Activated CD4-positive, alpha-beta T cell treated with anti-CD3 and anti-CD28 coated beads for 1 hour (primary cell): ENCODE data around the gene SH3PXD2A.

Source experiments
- DNase-seq: peaks from one replicate; pipeline ENCODE4 v3.0.0-alpha.2; 2020

SH3PXD2A gene

DNA sequence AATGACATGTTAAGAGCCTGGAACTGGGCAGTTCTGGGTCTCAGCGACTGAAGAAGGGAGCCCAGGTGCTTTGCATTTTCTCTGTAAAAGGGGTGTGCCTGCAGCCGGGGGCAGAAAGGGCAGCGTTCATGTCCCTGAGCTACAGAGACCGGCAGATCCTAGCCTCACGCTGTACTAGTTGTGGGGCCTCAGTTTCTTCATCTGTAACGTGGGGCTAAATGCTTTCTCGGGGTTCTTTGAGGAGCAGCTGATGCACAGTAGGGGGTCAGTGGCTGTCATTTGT, 282.2 kb downstream of the SH3PXD2A start:
- DNase-seq, result no peak

DNA sequence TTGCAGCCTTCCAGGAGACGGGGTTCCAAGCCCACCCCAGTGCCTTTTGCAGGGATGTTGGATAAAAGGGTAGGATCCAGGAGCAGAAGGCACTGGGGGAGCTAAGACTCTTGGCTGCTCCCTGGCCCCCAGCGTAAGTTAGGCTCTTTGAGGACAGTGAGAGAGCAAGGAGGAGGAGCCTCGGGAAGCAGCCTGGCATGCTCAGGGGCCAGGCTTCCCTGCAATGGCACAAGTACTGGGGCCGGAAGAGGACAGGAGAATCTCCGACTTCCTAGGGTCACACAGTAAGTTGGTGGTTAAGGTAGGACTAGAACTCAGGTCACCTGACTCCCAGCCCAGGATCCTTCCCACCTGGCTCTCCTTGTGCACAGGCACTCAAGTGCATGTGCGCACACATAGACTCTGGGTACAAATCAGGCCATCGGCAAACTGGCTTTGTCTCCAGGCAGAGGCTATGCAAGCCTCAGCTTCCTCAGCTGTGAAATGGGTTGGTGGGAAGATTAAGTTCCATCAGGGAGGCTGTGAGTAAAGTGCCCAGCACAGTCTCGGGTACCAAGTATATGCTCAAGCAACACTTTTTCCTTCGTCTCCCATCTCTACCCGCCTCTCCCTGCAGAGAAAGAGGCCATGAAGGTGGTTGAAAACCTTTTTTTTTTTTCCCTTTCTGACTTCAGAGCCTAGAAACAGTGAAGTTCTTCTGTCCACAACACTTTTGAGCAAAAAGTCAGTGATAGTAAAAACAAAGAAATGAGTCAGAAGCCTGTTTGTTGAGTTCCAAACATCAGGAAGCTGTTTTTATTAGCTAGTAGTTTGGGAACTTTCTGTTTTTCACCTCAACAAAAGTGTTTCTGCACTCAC, 282.8 kb downstream of the SH3PXD2A start:
- no peak for DNase-seq

DNA sequence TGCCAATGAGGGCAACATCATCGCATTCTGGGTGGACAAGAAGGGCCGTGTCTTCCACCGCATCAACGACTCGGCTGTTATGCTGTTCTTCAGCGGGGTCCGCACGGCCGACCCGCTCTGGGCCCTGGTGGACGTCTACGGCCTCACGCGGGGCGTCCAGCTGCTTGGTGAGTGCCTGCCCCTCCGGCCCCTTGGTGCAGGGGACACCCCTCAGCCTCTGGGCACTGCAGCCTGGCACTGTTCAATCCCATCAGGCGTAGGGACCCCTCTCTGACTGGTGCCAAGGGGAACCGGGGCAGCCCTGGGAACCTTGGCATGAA, 283.8 kb downstream of the SH3PXD2A start:
- no peak for DNase-seq

DNA sequence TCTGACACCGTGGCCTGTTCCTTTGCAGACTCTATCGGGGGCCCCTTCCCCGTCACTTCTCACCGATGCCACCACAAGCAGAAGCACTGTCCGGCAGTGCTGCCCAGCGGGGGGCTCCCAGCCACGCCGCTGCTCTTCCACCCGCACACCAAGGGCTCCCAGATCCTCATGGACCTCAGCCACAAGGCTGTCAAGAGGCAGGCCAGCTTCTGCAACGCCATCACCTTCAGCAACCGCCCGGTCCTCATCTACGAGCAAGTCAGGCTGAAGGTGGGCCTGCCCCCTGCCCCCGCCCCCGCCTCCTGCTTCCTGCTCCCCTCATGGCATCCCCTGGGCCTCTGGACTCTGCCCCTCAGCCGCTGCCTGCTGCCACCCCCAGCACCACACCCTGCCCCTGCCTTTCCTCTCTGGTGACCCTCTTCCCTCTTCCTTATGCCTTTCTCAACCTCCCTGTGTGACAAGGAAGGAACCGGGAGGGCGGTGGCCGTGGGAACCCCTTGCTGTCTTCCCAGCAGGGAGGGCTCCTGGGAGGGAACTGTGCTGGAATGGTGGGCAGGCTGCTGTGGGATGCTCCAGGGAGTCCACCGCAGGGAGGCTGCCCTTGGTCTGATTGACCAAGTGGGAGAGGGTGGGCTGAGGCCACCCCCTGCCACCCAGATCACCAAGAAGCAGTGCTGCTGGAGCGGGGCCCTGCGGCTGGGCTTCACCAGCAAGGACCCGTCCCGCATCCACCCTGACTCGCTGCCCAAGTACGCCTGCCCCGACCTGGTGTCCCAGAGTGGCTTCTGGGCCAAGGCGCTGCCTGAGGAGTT, 284.3 kb downstream of the SH3PXD2A start:
- no peak for DNase-seq

DNA sequence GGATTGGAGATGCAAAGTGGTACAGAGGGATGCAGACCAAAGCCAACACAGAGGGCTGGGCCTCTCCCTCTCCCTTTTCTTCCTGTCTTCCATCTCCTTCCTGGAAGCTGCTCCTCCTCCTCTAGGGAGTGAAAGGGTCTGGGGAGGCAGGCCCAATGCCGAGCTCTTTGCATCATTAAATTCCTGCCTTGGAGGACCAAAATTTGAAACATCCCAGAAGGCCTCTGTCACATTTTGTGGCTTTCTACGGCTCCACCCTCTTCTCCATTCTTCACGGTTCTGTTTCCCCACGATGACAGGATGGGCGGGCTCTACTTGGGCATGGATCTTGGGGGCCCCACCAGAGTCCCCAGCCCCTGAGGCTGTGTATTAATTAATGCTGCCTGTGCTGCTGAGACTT, 285.5 kb downstream of the SH3PXD2A start:
- DNase-seq, result no peak

DNA sequence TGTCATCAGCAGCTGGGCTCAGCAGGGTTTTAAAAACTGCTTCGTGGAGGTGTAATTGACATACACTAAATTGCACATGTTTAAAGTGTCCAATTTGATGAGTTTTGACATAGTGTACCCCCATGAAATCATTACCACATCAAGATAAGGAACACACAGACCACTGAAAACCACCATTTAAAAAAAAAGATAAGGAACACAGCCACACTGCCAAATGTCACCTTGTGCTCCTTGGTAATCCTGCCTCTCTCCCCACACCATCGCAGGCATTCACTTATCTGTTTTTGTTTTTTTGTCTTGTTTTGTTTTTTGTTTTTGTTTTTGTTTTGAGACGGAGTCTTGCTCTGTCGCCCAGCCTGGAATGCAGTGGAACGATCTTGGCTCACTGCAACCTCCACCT, 286.9 kb downstream of the SH3PXD2A start:
- DNase-seq, result no peak

DNA sequence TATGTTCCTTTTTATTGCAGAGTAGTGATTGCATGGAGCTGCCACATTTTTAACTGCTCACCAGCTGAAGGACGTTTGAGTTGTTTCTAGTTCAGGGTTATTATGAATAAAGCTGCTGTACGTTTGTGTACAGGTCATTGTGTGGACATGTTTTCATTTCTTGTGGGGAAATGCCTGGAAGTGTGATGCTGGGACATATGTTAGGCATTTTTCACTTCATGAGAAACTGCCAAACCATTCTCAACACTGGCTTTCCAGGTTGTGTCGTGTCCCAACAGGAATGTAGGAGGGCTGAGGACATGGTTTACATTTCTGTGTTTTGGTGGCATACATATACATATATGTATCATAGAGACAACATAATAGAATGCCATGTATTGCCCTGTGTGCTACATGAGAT, 288.8 kb downstream of the SH3PXD2A start:
- DNase-seq, result no peak

DNA sequence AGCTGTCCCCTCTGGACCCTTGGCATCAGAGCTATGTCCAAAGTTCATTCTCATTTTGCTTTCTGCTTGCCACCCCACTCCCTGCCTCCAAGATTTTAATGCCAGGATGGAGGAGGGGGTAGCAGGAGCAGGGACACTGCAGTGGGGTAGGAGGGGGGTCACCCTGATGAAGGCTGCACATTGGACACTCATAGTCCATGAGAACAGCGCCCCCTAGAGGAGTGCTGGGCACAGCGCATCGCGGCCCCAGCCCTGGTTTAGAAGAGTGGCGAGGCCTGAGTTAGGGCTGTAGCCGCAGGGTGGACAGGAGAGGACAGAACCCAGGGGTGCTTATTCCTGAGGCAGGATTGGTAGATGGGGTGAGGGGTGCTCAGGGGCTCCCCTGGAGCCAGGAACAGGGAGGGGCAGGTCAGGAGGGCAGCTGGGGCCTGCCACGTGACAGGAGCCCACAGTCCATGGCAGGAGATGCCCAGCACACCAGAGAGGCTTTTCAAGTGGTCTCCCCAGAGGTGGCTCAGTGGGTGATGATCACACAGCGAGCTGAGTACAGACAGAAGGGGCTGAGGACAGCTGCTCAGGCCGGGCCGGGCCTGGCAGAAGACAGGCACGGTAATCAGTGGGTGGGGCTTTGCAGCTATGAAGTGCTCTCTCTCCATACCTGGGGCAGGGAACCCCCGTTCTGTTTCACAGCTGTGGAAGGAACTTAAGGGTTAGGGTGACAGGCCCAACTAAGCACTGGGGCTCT, 290.4 kb downstream of the SH3PXD2A start:
- DNase-seq, result no peak

DNA sequence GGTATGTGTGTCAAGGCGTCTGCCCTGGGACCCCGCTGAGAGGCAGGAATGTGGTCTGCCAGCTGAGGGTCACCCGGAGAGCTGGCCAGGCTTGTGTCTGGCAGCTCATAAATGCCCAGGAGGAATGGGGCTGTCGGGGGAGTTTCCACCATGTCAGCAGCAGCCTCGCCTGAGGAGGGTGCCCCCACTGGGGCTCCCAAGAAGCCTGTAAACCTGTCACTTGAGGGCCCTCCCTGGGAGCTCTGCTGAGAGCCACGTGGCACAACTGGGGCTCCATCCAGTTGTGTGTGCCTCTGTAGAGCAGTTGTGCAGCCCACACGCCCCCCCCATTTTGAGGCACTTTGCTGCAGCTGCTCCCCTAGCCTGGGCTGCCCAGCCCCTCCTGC, 291.3 kb downstream of the SH3PXD2A start:
- DNase-seq, result no peak

DNA sequence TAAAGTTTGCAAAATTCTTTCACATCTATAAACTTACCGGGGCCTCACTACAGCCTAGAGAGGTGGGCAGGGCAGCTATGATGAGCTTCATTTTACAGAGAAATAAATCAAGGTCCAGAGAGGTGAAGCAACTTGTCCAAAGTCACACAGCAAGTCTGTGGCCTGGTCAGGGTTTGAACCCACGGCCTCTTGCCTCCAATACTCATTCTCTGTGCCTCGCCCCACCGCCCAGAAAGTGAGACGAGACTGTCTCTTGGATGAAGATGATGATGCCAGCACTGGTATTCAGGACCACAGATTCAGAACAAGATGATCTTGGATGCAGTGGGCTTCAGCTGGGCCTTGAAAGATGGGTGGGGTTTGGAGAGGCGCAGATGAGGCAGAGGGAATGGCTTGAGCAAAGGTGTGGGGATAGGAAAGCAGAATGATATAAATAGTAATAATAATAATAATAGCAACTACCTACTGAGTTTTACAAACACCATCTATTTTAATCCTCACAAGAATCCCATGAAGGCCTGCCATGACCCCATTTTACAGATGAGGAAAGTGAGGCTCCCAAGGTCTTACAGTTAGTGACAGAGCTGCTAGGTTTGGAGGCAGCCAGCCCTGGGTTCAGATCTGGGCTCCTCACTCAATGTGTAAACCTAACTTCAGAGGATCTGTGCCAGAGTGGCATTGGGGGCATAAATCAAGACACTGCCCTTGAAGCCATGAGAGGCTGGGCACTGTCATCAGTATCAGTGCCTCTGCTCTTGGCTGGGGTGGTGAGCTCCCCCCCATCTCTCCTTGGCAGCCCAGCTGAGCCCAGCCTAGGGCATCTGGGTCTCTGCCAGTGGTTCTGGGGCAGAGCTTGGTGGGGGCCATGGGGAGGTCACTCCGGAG, 291.9 kb downstream of the SH3PXD2A start:
- DNase-seq, result no peak

DNA sequence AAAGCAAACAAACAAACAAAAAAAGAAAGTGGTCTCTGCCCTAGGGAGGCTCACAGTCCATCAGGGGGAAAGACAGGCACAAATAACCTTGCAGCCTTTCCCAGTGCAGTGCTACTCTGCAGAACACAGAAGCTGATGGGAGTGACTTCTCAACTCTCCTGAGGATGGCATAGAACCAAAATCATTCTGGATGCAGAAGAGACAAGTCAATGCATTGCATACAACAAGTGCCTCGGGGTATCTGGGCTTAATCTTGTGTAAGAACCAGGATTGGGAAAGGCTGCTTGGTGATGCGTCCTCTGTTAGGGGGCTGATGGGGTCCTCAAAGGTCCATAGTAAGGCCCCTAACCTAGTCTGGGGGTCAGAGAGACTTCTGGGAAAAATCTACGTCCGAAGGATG, 293.0 kb downstream of the SH3PXD2A start:
- DNase-seq, result no peak

DNA sequence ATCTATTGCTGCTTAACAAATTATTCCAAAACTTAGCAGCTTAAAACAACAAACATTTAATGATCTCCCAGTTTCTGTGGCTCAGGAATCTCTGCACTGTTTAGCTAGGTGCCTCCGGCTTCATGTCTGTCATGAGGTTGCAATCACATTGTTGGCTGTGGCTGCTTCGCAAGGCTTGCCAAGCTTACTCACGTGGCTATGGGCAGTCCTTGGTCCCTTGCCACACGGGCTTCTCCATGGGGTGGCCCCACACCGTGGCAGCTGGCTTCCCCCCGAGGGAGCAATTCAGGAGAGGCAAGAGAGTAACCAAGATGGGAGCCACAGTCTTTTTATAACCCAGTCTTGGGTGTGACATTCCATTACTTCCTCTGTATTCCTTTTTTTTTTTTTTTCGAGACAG, 294.5 kb downstream of the SH3PXD2A start:
- no peak for DNase-seq

DNA sequence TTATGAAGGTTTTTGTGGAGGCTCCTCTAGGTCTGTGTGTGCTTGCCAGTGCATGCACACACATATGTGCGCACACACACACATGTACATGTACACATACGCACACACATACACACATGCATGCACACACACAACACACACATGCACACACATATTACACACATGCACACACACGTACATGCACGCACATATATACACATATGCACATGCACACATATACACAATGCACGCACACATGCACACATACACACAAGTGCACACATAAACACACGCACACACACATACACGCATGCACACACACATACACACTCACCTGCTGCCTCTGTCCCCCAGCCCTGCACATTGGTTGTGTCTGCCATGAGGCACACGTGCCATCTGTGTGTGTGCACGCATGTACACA, 295.6 kb downstream of the SH3PXD2A start:
- DNase-seq, result no peak

DNA sequence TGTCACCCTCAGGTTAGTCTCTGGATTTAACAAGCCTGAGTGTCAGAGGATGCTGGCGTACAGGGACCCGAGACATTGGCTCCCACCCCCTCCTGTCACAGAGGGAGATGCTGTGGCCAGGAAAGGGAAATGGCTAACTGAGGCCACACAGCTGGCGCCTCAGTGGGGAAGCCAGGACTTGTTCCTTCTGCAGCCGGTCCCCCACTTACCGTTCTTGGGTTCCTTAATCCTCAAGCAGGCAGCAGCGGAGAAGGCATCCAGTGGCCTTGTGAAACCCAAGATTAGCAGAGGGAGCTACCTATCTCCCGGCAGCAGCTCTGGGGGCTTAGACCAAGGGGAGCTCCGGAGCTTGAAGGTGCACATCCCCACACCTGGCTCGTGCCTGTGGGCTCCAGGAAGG, 296.5 kb downstream of the SH3PXD2A start:
- no peak for DNase-seq

DNA sequence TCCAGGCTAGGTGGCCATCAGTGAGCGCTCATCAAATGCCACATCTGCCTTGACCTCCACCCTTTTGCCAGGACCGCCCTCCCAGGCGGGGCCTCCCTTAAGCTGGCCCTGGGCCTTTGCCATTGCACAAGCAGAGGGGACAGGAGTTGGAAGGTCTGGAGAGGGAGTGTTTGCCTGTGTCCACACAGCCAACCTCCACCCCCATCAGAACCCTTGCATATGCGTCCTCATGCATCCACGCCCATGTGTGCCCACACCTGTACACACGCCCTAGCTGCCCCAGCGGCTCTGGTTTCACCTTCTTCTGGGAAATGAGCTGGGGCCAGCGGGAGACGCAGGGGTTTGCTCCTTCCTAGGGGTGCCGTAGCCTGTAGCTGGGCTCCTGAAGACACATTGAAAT, 297.9 kb downstream of the SH3PXD2A start:
- no peak for DNase-seq

DNA sequence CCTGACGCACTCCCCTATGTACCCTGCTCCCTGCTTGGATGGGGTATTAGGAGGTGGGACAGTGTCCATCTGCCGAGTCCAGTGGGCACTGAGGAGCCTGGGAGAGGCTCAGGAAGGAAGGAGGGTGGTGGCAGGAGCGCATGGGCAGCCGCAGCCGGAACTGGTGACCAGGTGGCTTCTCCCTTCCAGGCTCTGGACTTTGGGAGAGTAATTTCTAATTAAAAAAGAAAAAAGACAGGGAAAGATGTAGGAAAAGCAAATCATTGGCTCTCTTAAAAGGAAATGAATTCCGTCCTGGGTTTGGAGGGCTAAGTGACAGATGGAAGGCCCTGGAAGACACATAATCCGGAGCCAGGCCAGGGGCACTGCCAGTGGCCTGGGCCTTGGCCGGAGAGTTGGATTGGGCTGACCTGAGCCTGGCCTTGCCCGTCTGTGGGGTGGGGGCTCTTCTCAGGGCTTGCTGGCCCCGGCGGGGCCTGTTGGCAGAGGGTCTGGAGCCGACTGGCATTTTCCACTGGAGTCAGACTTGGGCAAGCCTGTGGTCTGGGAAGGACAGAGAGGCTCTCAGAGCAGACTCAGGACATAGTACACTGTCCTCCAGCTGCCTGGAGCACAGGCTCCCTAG, 298.9 kb downstream of the SH3PXD2A start:
- DNase-seq, result no peak

DNA sequence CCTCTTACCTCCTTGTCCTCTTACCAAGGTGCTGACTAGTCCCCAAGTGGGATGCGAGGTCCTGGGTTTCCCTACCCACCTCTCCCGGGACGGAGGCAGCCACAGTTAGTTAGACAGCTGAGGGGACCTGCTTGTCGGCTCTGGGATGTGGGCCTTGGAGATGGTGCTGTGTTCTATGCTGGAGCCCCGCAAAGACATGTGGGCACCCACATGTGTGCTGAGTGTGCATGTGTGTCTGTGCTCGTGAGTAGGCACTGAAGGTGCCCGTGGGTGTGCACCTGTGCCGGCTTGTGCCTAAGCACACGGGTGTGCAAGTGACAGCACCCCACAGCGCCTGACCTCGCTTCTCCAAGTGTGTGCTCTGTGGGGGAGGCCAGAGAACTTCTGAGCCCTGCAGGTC, 299.7 kb downstream of the SH3PXD2A start:
- DNase-seq, result no peak

DNA sequence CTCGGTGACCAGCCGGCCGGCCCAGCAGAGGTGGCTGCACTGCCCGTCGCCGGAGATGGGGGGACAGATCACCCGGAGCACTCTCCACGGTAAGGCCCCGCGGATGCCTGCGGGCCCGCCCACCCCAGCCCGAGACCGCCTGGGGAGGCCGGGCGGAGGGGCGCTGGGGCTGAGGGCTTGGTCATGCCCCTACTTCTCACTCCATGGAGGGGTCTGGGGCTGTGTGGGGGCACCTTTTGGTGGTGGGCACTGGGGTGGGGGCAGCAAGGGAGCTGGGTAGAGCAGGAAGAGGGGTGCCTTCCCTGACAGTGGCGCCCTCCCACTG, 300.1 kb downstream of the SH3PXD2A start:
- no peak for DNase-seq

DNA sequence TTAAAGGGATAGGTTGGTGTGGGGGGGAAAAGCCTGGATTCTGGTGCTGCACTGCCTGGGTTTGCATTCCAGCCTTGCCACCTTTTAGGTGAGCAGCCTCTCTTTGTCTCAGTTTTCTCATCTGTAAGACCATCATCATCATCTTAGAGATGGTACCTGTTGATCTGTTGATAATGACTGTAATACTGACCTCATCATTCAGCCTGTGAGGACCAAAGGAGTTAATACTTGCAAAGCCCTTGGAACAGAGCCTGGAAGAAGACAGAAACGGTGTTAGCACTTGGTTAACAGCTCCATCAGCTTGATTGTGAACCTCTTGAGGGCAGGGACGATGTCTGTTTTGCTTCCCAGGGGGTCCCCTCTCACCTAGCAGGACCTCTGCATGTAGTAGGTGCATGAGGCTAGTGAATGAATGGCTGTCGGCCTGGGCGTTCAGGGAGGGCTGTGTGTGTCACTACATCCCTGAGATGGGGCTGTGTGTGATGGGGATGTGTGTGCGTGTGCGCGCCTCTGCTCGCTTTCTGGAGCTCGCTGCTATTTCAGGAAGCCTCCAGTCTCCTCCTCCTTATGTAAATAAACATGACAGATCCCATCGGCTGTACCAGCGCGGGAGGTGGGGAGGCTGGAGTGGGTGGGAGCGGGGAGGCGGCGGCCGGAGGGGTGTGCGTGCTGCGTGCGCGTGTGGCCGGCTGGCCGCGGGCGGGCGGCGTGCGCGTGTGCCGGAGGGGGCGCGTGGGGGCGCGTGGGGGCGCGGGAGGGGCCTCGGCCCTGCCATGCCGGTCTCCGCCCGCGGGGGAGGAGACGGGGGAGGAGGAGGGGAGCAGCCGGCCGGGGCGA, 300.7 kb downstream of the SH3PXD2A start:
- no peak for DNase-seq

DNA sequence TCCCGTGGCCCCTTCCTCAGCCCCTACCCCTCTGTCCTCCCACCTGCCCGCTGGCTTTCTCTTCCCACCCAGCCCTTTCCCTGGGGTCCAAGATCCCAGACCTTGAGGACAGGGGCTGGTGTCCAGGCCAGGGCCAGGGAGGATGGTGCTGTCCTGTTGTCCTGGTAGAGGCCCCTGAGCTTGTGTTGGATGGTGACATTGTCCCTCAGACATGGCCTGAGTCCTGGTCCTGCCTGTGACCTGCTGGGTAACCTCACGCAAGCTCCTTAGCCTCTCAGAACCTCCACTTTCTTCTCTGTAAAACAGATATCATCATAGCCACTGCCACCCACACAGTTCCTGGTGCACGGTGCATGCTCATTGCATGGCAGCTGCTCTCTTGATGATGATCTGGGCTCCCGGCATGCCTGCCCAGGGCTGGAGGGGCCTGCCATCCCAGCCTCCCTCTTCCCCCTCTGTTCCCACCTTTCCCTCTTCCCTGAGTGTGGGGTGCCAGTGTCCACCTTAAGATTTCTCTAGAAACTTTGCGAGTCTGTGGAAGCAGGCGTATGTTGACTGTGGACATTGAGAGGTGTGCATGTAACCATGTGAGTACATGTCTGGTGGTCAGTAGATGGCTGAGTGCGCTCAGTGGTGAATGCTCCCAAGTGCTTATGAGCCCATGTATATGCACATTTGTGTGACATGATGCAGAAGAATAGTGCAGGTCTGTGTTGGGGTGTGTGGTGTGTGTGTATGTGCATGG, 301.5 kb downstream of the SH3PXD2A start:
- no peak for DNase-seq
